NOMO-1 treated with DMSO at 0.1 percent for 48 hours (cell line): ENCODE data around the gene BAG5.
A peak's percentile ranks its signal among the peaks of the same experiment; 100 is the strongest.

Source experiments
- DNase-seq: peaks from one replicate; lab custom pipeline; 2025; ENCODE audit not compliant: unreplicated experiment; lab: John Stamatoyannopoulos, UW

The BAG5 gene

GRCh38 chr14:103535891-103536565, 26.4 kb downstream of the BAG5 start:
- no peak for DNase-seq

- DNase-seq = no peak
These were observed 27.2 kb downstream of the BAG5 start for GRCh38 chr14:103535081-103535890.

DNA sequence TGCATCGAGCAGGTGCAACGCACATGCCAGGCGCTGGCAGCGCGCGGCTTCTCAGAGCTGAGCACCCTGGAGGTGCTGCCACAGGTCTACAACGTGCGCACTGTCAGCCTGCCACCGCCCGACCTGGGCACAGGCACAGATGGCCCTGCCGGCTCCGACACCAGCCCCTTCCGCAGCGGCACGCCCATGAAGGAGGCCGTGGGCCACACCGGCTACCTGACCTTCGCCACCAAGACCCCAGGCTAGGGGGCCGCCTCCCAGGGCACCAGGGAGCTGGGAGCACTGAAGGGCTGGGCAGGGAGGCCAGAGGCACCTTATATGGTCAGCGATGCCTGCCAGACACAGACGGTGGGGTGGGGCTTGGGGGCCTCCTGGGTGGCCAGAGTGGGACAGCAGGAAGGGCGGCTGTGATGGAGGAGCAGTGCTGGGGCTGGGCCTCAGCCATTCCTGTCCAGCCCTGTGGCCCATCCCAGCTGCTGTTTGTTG, 27.8 kb downstream of the BAG5 start:
- DNase-seq = no peak

DNA sequence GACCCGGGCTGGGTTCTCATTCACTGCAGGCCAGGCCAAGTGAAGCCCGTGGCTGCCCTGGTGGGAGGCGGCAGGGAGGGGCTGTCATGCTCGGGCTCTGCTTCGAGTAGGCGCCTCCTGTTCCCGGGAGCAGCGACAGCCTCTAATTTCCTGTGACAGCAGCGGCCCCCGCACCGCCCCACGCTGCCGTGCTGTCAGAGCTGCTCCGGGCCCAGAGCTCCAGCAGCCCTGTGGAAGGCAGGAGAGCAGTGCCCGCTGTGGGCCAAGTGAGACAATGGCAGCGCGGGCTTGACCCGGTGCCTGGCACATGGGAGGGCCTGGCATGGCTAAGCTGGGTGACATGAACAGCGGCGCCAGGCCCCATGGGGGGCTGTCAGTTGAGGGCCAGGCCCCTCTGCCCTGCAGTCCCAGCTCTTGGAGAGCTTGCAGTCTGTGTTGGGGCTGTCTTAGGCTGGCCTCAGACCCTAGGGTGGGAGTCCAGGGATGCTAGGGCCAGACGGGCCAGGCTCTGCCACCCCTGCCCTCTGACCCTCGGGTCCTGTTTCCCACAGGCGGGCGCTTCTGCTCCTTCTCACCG, 28.4 kb downstream of the BAG5 start:
- DNase-seq = no peak

DNA sequence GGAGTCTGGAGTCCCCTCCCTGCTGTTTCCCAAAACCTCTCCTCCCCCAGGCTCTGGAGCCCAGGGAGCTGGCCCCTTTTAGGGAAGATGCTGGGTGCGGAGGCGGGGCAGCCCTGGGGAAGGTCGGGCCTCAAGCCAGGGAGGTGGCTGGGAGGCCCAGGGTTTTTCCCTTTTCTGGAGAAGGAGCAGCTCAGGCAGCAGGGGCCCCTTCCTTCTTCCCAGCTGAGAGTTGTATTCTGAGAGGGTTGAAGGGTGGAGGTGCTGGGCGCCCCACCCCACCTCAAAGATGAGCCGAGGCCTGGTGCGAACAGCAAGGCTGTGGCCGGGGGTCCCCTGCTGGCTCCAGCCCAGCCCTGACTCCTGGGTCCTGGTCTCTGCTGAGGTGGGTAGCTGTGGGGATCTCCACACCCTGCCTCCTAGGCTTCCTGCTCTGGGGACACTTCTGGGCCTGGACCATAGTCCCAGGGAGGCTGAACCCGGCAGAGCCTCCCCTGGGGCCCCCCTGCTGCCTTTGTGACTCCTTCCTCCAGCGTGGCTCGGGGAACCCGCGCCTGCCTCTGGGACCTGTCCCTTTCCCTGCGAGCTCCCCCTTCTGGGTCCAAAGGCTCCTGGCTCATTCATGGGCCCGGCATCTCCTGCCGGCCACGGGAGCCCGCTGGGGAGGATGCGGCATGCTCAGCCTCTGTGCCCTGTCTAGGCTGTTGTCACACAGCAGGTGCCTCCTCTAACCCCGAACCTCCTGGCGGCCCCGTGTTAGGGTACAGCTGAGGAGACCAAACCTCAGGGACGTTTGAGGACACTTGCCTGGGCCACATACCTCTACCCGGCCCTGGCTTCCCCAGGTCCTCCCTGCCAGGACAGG, 29.1 kb downstream of the BAG5 start:
- DNase-seq = no peak

- DNase-seq = no peak
These were observed 30.0 kb downstream of the BAG5 start for GRCh38 chr14:103532216-103533136.

GRCh38 chr14:103531421-103532215, 30.8 kb downstream of the BAG5 start:
- DNase-seq = no peak

- no peak for DNase-seq
These were observed 31.6 kb downstream of the BAG5 start for GRCh38 chr14:103530831-103531230.

GRCh38 chr14:103530390-103530789, 32.1 kb downstream of the BAG5 start:
- no peak for DNase-seq

- DNase-seq = no peak
These were observed 32.8 kb downstream of the BAG5 start for GRCh38 chr14:103529383-103530365.

DNA sequence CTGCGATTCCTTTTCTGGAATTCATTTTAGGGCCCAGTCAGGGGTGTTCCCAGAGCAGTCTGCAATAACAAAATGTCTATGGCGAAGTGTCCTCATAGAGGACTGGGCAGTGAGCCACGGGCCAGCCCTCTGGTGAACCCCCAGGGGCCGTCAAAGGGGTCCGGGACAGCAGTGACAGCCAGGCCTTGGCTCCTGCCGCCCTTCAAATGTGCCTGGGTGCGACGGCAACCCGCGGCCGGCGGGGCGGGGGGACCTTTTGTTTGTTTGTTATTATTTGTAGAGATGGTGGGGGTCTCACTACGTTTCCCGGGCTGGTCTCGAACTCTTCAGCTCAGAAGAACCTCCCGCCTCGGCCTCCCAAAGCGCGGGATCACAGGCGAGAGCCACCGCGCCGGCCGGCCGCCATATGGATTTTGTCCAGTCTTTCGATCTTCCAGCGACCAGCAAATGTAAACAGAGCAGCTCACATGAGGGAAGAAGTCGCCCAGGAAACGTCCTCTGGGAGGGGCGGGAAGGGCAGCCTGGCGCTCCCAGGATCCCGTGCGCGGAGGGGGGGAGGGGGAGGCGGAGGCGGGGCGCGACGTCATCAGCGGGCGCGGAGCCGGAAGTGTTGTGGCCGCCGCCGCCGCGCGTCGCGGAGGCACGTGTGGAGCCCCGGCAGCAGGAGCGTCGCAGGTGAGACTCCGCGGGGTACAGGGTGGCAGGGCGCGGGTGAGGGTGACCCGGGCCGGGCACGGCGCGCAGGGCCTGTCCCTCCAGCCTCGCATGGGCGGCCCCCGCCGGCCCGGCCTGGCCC, 33.7 kb downstream of the BAG5 start, which contains the start of gene TRMT61A:
Gene TRMT61A (plus strand): TSS at position 610 of the 796 bp plus-strand sequence. CDS start 783 bp downstream, outside the sequence.
- DNase-seq = peak; percentile 49

GRCh38 chr14:103528146-103528586, 34.3 kb downstream of the BAG5 start:
- no peak for DNase-seq

DNA sequence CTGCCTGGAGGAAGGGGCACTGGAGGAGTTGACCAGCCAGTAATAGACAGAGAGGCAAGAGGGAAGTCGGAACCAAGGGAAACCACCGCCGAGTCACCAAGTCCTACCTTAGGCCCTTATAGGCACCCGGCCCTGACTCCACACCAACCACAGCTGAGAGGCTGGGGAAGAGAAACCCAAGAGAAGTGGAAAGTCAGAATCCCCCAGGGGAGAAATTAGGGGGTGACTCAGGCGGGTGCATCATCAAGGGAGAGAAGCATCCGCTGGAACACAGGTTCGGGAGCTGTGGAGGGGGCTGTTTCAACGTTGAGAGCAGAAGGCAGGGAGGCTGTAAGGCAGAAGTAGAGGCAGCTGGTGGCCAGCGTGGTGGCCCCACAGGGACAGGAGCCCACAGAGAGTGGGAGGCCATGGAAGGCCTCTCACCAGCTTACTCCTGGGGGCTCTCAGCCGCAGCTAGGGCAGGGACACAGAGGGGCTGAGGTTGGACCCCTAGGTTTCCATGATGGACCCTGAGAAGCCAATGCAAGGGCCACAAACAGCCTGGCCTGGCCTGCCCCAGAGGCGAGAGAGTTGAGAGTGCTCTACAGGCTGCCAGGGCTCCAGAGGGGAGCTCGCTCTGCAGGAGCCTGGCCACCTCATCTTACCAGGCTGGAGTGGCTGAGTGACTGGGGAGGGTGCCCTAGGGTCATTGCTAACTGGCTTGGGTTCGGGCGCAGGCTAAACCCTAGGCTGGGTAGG, 34.9 kb downstream of the BAG5 start:
- no peak for DNase-seq

- no peak for DNase-seq
These were observed 35.6 kb downstream of the BAG5 start for GRCh38 chr14:103526914-103527248.

DNA sequence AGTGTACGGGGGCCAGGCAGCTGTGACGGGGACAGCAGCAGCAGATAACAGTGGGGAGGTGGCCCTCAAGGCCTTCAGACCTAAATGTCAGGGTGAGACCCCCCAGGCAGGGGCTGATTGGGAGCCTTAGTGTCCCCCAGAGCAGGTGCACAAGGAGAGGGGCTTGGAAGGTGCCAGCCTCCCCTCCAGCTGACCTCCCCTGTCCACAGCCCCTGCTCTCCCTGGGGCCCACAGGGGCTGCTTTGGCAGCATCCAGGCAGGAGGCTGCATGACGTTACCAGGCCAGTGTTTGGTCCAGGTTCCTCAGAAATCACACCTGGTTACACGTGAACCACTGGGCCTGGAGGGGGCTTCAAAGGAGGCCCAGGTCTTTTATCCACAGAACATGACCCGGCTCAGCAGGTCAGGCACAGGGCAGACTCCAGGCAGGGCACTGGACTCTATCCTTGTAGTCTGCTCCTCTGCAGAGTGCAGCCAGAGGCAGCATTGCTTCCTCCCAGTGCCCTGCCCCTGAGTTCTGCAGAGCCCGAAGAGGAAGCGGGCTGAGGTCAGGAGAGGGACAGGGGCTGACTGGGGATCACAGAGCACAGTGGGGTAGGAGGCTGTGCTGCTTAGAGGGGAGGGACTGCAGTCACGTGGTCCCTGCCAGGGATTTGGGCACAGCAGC, 36.1 kb downstream of the BAG5 start:
- DNase-seq = peak; percentile 14
